Caco-2 (cell line): ENCODE results near the gene BCAM. TPM values are rescaled to one million over a fixed set of nuclear protein-coding genes. Genes with fewer than 3 reads are reported as not detected.

Experiments used
- BruUV-seq: library from RNA; stranded (reverse); fragments of 400-500 nt; replicated peaks from 2 replicates; lab custom pipeline; 2021; lab: Mats Ljungman, UMichigan
- CTCF ChIA-PET: fragments of 300-600 bp; sonication (Branson Sonifier 250); formaldehyde crosslinking; loops from one replicate; lab custom pipeline; 2022; ENCODE audit warnings: antibody characterized with exemption; lab: Charles Lee
- POLR2A ChIA-PET: fragments of 300-600 bp; sonication (Branson Sonifier 250); formaldehyde crosslinking; loops from one replicate; lab custom pipeline; 2022; ENCODE audit warnings: antibody characterized with exemption; lab: Charles Lee
- DNase-seq, 2 experiments: peaks; one replicate each; pipeline versions ENCODE4 v3.0.0 to v3.0.0-alpha.2; 2020 to 2022
- H3K27me3 ChIP-seq: replicated peaks from 2 replicates; pipeline ENCODE4 v1.6.0; 2011; ENCODE audit warnings: low read length; ENCODE audit not compliant: control insufficient read depth, insufficient read depth
- H3K36me3 ChIP-seq: 2 replicates; pipeline ENCODE4 v1.5.1; 2011; ENCODE audit warnings: low read length; ENCODE audit not compliant: control insufficient read depth, insufficient read depth
- H3K4me1 ChIP-seq: fragments of 250-450 bp; sonication (Bioruptor Pico); 2 replicates; pipeline ENCODE4 v1.5.1; 2020; ENCODE audit warnings: mild to moderate bottlenecking
- H3K4me3 ChIP-seq: 2 replicates; pipeline ENCODE4 v1.5.1; 2011; ENCODE audit warnings: low read depth, mild to moderate bottlenecking, control low read depth, low read length
- H3K9me3 ChIP-seq: fragments of 250-450 bp; sonication (Bioruptor Pico); 2 replicates; pipeline ENCODE4 v1.5.1; 2020; ENCODE audit warnings: mild to moderate bottlenecking, moderate library complexity
- H3K27ac Mint-ChIP-seq: one replicate; pipeline ENCODE4 v1.8.0; 2022; ENCODE audit warnings: mixed read lengths; ENCODE audit not compliant: unreplicated experiment
- H3K27me3 Mint-ChIP-seq: one replicate; pipeline ENCODE4 v1.8.0; 2022; ENCODE audit warnings: mixed read lengths; ENCODE audit not compliant: insufficient read depth, unreplicated experiment
- H3K36me3 Mint-ChIP-seq: one replicate; pipeline ENCODE4 v1.8.0; 2022; ENCODE audit warnings: mild to moderate bottlenecking, mixed read lengths; ENCODE audit not compliant: insufficient read depth, unreplicated experiment
- H3K4me1 Mint-ChIP-seq: one replicate; pipeline ENCODE4 v1.8.0; 2022; ENCODE audit warnings: low read depth, mixed read lengths; ENCODE audit not compliant: unreplicated experiment
- H3K4me3 Mint-ChIP-seq: one replicate; pipeline ENCODE4 v1.8.0; 2022; ENCODE audit warnings: mild to moderate bottlenecking, moderate library complexity, mixed read lengths; ENCODE audit not compliant: unreplicated experiment
- H3K9me3 Mint-ChIP-seq: one replicate; pipeline ENCODE4 v1.8.0; 2022; ENCODE audit warnings: mixed read lengths; ENCODE audit not compliant: unreplicated experiment
- intact Hi-C: fragments of 100-400 bp; cut with micrococcal nuclease; formaldehyde crosslinking; loops from one replicate; pipeline ENCODE4 v1.10.0; 2022; ENCODE audit not compliant: unreplicated experiment
- total RNA-seq: library from RNA; stranded (reverse); gene quantifications from 2 replicates; pipeline ENCODE4 v1.2.3, GENCODE V29; 2022
- TF ChIP-seq, protein P1 (sequence below), 2 experiments: fragments of 200-600 bp in 1 of 2; IDR thresholded peaks; 1 replicate in 1 of 2; 2 replicates in 1 of 2; pipeline versions ENCODE4 v1.5.1 to v1.8.0; 2011 to 2022; ENCODE audit warnings: antibody characterized with exemption in 1 of 2, control low read depth in 1 of 2, inconsistent platforms in 1 of 2, low read depth in 1 of 2, low read length in 1 of 2, mild to moderate bottlenecking in 1 of 2, moderate library complexity in 1 of 2; ENCODE audit not compliant: insufficient read depth in 1 of 2, severe bottlenecking in 1 of 2, unreplicated experiment in 1 of 2

The BCAM gene
- total RNA-seq, 1 experiment from 2014 or later = 244 TPM

DNA sequence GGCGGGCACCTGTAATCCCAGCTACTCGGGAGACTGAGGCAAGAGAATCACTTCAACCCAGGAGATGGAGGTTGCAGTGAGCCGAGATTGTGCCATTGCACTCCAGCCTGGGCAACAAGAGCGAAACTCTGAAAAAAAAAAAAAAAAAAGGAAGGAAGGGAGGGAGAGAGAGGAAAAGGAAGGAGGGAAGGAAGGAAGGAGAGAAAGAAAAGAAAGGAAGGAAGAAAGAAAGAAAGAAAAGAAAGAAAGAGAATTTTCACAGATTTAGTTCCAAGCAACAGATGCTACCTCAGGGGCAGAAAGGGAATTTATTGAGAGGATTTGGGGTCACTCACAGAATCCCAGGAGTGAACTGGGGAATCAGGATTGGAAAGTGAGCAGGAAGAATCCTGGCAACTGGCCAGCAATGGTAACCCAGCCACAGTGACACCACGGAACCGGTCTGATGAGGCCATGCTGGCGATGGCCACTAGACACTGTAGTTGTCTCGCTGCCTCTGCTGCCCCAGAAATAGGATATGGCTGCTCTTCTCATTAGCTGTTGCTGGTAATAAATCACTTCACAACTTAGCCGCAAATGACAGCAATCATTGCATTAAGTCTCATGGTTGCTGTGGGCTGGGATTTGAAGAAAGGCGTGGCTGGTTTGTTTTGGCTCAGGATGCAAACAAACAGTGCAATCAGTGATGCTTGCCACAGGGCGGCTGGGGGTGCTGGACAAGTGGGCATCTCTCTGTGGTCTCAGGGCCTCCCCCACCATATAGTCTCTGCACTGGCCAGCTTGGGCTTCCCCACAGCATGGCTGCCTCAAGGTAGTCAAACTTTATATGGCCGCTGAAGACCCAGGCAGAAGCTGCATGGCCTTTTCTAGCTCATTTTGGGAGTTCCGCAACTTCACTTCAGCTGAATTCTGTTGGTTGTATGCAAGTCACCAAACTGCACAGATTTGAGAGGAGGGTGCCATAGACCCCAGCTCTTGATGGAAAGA is 5.2 kb upstream of the BCAM start:
- H3K4me1 Mint-ChIP-seq = peaks cover 35% of the 10 kb centered on the region
- H3K36me3 Mint-ChIP-seq = peaks cover 38% of the 10 kb centered on the region
- peaks cover 5% of the 10 kb centered on the region for H3K36me3 ChIP-seq
- no peaks in the 10 kb centered on the region for H3K9me3 ChIP-seq
- H3K27ac Mint-ChIP-seq = no peak overlapping the region
- TF ChIP-seq, protein P1, sequence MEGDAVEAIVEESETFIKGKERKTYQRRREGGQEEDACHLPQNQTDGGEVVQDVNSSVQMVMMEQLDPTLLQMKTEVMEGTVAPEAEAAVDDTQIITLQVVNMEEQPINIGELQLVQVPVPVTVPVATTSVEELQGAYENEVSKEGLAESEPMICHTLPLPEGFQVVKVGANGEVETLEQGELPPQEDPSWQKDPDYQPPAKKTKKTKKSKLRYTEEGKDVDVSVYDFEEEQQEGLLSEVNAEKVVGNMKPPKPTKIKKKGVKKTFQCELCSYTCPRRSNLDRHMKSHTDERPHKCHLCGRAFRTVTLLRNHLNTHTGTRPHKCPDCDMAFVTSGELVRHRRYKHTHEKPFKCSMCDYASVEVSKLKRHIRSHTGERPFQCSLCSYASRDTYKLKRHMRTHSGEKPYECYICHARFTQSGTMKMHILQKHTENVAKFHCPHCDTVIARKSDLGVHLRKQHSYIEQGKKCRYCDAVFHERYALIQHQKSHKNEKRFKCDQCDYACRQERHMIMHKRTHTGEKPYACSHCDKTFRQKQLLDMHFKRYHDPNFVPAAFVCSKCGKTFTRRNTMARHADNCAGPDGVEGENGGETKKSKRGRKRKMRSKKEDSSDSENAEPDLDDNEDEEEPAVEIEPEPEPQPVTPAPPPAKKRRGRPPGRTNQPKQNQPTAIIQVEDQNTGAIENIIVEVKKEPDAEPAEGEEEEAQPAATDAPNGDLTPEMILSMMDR (IDR thresholded peaks at IDR 0.05; ENCODE audit: insufficient read depth in 1 of 2, low read depth in 1 of 2, low read length in 1 of 2, severe bottlenecking in 1 of 2, unreplicated experiment in 1 of 2) = no peak
- TSS peak; percentile 20 for BruUV-seq
- DNase-seq = no peak
- POLR2A ChIA-PET = interaction anchor here (0.7 kb wide), 1 partner anchor 38 kb away, joined by 6 read pairs; no protein-coding TSS in a partner anchor
- CTCF ChIA-PET = interaction anchor here (0.7 to 1.1 kb wide), 2 partner anchors 42 to 80 kb away, joined by 3 read pairs; partner anchors contain the start of gene NECTIN2
- H3K27me3 Mint-ChIP-seq = no peaks in the 10 kb centered on the region
- H3K4me3 ChIP-seq = no peak overlapping the region
- H3K27me3 ChIP-seq = no peaks in the 10 kb centered on the region
- H3K9me3 Mint-ChIP-seq = peaks cover 10% of the 10 kb centered on the region
- H3K4me3 Mint-ChIP-seq = no peak overlapping the region
- H3K4me1 ChIP-seq = peaks cover 24% of the 10 kb centered on the region
- intact Hi-C loops = no loop called here

DNA sequence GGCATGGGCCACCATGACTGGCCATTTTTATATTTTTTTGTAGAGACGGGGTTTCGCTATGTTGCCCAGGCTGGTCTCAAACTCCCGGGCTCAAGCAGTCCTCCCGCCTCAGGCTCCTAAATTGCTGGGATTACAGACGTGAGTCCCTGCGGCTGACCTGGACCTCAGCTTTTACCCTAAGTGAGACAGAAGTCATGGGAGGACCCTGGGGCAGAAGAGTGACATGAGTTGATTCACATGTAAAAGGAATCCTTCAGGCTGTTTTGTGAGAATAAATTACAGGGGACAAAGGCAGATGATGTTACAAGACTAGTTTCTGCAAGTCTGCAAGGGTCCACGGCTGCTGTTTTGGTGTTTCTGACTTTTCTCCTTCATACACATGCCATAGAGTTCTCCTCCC is 2.6 kb upstream of the BCAM start:
- no peaks in the 10 kb centered on the region for H3K27me3 Mint-ChIP-seq
- H3K9me3 Mint-ChIP-seq = peaks cover 10% of the 10 kb centered on the region
- H3K27ac Mint-ChIP-seq = peak overlapping the region; percentile 95
- H3K4me1 ChIP-seq = peaks cover 27% of the 10 kb centered on the region
- H3K4me1 Mint-ChIP-seq = peaks cover 41% of the 10 kb centered on the region
- no TSS peak for BruUV-seq
- H3K4me3 Mint-ChIP-seq = no peak overlapping the region
- TF ChIP-seq, protein P1 (IDR thresholded peaks at IDR 0.05; ENCODE audit: insufficient read depth in 1 of 2, low read depth in 1 of 2, low read length in 1 of 2, severe bottlenecking in 1 of 2, unreplicated experiment in 1 of 2) = no peak
- ChIA-PET POLR2A (interaction anchor here (0.7 to 1.5 kb wide), 3 partner anchors 28 to 99 kb away, joined by 4 to 23 read pairs (median 4); partner anchors contain the start of genes APOE, CBLC and NECTIN2), CTCF (interaction anchor here (0.8 to 4.0 kb wide), 9 partner anchors 13 to 229 kb away, joined by 3 to 53 read pairs (median 15); partner anchors contain the start of genes CBLC and NECTIN2)
- no peaks in the 10 kb centered on the region for H3K9me3 ChIP-seq
- H3K36me3 ChIP-seq = peaks cover 5% of the 10 kb centered on the region
- H3K36me3 Mint-ChIP-seq = peaks cover 60% of the 10 kb centered on the region
- DNase-seq = no peak
- intact Hi-C loops = no loop called here
- no peaks in the 10 kb centered on the region for H3K27me3 ChIP-seq
- no peak overlapping the region for H3K4me3 ChIP-seq

DNA sequence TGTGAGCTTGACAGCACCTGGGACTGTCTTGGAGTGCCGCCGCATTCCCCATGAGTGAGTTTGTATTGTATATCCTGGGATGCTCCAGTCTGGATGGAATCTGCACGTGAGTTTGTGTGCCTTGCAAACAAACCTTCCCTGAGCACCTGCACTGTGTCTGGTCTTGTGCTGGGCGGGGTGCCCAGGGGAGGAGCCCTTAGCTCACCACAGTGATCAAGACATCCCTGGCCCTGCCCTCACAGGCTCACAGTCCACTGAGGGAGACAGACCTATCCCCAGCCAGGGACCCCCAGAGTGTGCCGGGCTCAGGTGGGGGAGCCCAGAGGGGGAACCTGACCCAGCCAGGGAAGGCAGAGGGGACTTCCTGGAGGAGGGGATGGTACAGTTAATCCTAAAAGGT is 1.7 kb upstream of the BCAM start:
- Histone ChIP-seq H3K9me3 (no peaks in the 10 kb centered on the region), H3K27me3 (no peaks in the 10 kb centered on the region), H3K4me3 (no peak overlapping the region), H3K4me1 (peaks cover 27% of the 10 kb centered on the region), H3K36me3 (peaks cover 5% of the 10 kb centered on the region)
- ChIA-PET CTCF (interaction anchor here (0.6 to 4.0 kb wide), 21 partner anchors 9 to 285 kb away, joined by 3 to 53 read pairs (median 4); partner anchors contain the start of genes CBLC and NECTIN2), POLR2A (interaction anchor here (0.5 to 2.7 kb wide), 8 partner anchors 23 to 129 kb away, joined by 3 to 23 read pairs (median 6); partner anchors contain the start of genes APOE, CBLC and NECTIN2)
- intact Hi-C loops = no loop called here
- TF ChIP-seq, protein P1 (IDR thresholded peaks at IDR 0.05; ENCODE audit: insufficient read depth in 1 of 2, low read depth in 1 of 2, low read length in 1 of 2, severe bottlenecking in 1 of 2, unreplicated experiment in 1 of 2) = no peak
- peaks cover 48% of the 10 kb centered on the region for H3K4me1 Mint-ChIP-seq
- DNase-seq = peak; percentile 84 to 91
- peaks cover 68% of the 10 kb centered on the region for H3K36me3 Mint-ChIP-seq
- H3K9me3 Mint-ChIP-seq = peaks cover 10% of the 10 kb centered on the region
- no TSS peak for BruUV-seq
- H3K27me3 Mint-ChIP-seq = no peaks in the 10 kb centered on the region
- peak overlapping the region; percentile 95 for H3K27ac Mint-ChIP-seq
- peak overlapping the region; percentile 23 for H3K4me3 Mint-ChIP-seq
